Upper lobe of right lung (tissue), 1 donor: ENCODE results near the gene UBAC2. TPM values are rescaled to one million over a fixed set of nuclear protein-coding genes. Genes with fewer than 3 reads are reported as not detected.

ENCODE experiments used
- ATAC-seq: fragments of 200-7000 bp; cut with Tn5 transposase; one replicate; pipeline ENCODE4 v1.9.1; 2020; ENCODE audit warnings: mild to moderate bottlenecking, moderate library complexity
- DNase-seq: peaks from one replicate; pipeline ENCODE4 v3.0.0-alpha.2; 2020
- H3K27ac ChIP-seq: fragments of 200-600 bp; one replicate; pipeline ENCODE4 v1.8.0; 2022
- H3K27me3 ChIP-seq: fragments of 200-600 bp; one replicate; pipeline ENCODE4 v1.8.0; 2022; ENCODE audit warnings: mild to moderate bottlenecking
- H3K36me3 ChIP-seq: fragments of 200-600 bp; one replicate; pipeline ENCODE4 v1.8.0; 2022
- H3K4me1 ChIP-seq: fragments of 200-600 bp; one replicate; pipeline ENCODE4 v1.8.0; 2022
- H3K4me3 ChIP-seq: fragments of 200-600 bp; one replicate; pipeline ENCODE4 v1.8.0; 2022; ENCODE audit warnings: mild to moderate bottlenecking
- H3K9me3 ChIP-seq: fragments of 200-600 bp; one replicate; pipeline ENCODE4 v1.8.0; 2022
- CTCF ChIP-seq: fragments of 200-600 bp; IDR thresholded peaks from one replicate; pipeline ENCODE4 v1.8.0; 2022; ENCODE audit warnings: antibody characterized with exemption
- intact Hi-C: fragments of 100-400 bp; cut with DNase I; formaldehyde crosslinking; loops from one replicate; pipeline ENCODE4 v1.11.0; 2022
- total RNA-seq: library from RNA; stranded (reverse); fragmentation: NEBNext Ultra II Directional; extraction: Animal tissue kit (Norgen Biotek cat#: 25700); gene quantifications from one replicate; pipeline ENCODE4 v1.2.1, GENCODE V29; 2021
- donor health status: DM: no; HTN: yes; CAD: no; lungs with severe emphysema.

Gene UBAC2
- total RNA-seq, 1 donor from 2014 or later = 50.2 TPM

- Histone ChIP-seq H3K9me3 (no peaks in the 10 kb centered on the region), H3K4me3 (no peak overlapping the region), H3K27ac (no peak overlapping the region), H3K27me3 (no peaks in the 10 kb centered on the region), H3K36me3 (no peaks in the 10 kb centered on the region), H3K4me1 (peaks cover 56% of the 10 kb centered on the region)
- no peak for TF ChIP-seq CTCF
- ATAC-seq (no peak), DNase-seq (no peak)
- intact Hi-C loops = no loop called here
Observed at GRCh38 chr13:99221567-99222239, 21.0 kb downstream of the UBAC2 start.

GRCh38 chr13:99223587-99223986 is 22.9 kb downstream of the UBAC2 start:
- DNase-seq (no peak), ATAC-seq (no peak)
- Histone ChIP-seq H3K4me1 (peaks cover 41% of the 10 kb centered on the region), H3K9me3 (no peaks in the 10 kb centered on the region), H3K27me3 (no peaks in the 10 kb centered on the region), H3K36me3 (no peaks in the 10 kb centered on the region), H3K4me3 (no peak overlapping the region), H3K27ac (no peak overlapping the region)
- no peak for TF ChIP-seq CTCF
- intact Hi-C loops = no loop called here

- TF ChIP-seq CTCF = no peak
- H3K4me3 ChIP-seq = no peak overlapping the region
- intact Hi-C loops = no loop called here
- H3K27ac ChIP-seq = no peak overlapping the region
- H3K9me3 ChIP-seq = no peaks in the 10 kb centered on the region
- no peaks in the 10 kb centered on the region for H3K27me3 ChIP-seq
- DNase-seq (no peak), ATAC-seq (no peak)
- peaks cover 41% of the 10 kb centered on the region for H3K4me1 ChIP-seq
- H3K36me3 ChIP-seq = no peaks in the 10 kb centered on the region
Observed at GRCh38 chr13:99224021-99224420, 23.4 kb downstream of the UBAC2 start.

- intact Hi-C loops = no loop called here
- DNase-seq = no peak
- no peak overlapping the region for H3K27ac ChIP-seq
- H3K4me1 ChIP-seq = peaks cover 37% of the 10 kb centered on the region
- TF ChIP-seq CTCF = no peak
- H3K4me3 ChIP-seq = no peak overlapping the region
- H3K36me3 ChIP-seq = no peaks in the 10 kb centered on the region
- no peaks in the 10 kb centered on the region for H3K9me3 ChIP-seq
- H3K27me3 ChIP-seq = no peaks in the 10 kb centered on the region
- peak; percentile 78 for ATAC-seq
Observed at GRCh38 chr13:99225078-99225477, 24.4 kb downstream of the UBAC2 start.

GRCh38 chr13:99226513-99226912 is 25.9 kb downstream of the UBAC2 start:
- ATAC-seq = no peak
- peaks cover 30% of the 10 kb centered on the region for H3K4me1 ChIP-seq

More at GRCh38 chr13:99226513-99226912, 25.9 kb downstream of the UBAC2 start:
- no peak for DNase-seq
- no peak for TF ChIP-seq CTCF
- Histone ChIP-seq H3K27ac (no peak overlapping the region), H3K4me3 (no peak overlapping the region), H3K36me3 (no peaks in the 10 kb centered on the region), H3K27me3 (no peaks in the 10 kb centered on the region), H3K9me3 (no peaks in the 10 kb centered on the region)
- intact Hi-C loops = no loop called here
